Heart left ventricle (tissue), 16 donors: ENCODE measurements around the gene OPN4. TPM values are rescaled to one million over a fixed set of nuclear protein-coding genes. Genes with fewer than 3 reads are reported as not detected.

Experiments
- ATAC-seq, 4 donors: fragments of 200-7000 bp; cut with Tn5 transposase; one replicate each; pipeline ENCODE4 v1.9.1; 2020 to 2022; ENCODE audit warnings: moderate library complexity in 4 of 4, mild to moderate bottlenecking in 3 of 4, moderate number of reproducible peaks in 1 of 4
- DNase-seq, 5 donors: peaks; one replicate each; pipeline ENCODE4 v3.0.0-alpha.2; 2020
- H3K27ac ChIP-seq, 12 donors: fragments of 200-600 bp; sonication (generic) in 4 of 12; one replicate each; pipeline versions ENCODE4 v1.5.0 to v1.8.0; 2016 to 2022; ENCODE audit warnings: mild to moderate bottlenecking in 2 of 12
- H3K27me3 ChIP-seq, 9 donors: fragments of 200-600 bp; sonication (generic) in 2 of 9; one replicate each; pipeline versions ENCODE4 v1.5.1 to v1.8.0; 2016 to 2022; ENCODE audit warnings: mild to moderate bottlenecking in 3 of 9
- H3K36me3 ChIP-seq, 9 donors: fragments of 200-600 bp; sonication (generic) in 2 of 9; one replicate each; pipeline versions ENCODE4 v1.5.0 to v1.8.0; 2018 to 2022; ENCODE audit warnings: mild to moderate bottlenecking in 2 of 9
- H3K4me1 ChIP-seq, 12 donors: fragments of 200-600 bp; sonication (generic) in 4 of 12; one replicate each; pipeline versions ENCODE4 v1.5.0 to v1.8.0; 2016 to 2022; ENCODE audit warnings: mild to moderate bottlenecking in 3 of 12
- H3K4me3 ChIP-seq, 12 donors: fragments of 200-600 bp; sonication (generic) in 4 of 12; one replicate each; pipeline versions ENCODE4 v1.5.0 to v1.8.0; 2017 to 2022; ENCODE audit warnings: mild to moderate bottlenecking in 9 of 12, moderate library complexity in 4 of 12
- H3K9me3 ChIP-seq, 12 donors: fragments of 200-600 bp; sonication (generic) in 4 of 12; one replicate each; pipeline versions ENCODE4 v1.5.0 to v1.8.0; 2016 to 2022; ENCODE audit warnings: mild to moderate bottlenecking in 1 of 12
- POLR2A ChIP-seq, 2 donors: fragments of 450-650 bp; IDR thresholded peaks; one replicate each; pipeline ENCODE4 v1.6.1; 2017; ENCODE audit warnings: antibody characterized with exemption in 2 of 2, mild to moderate bottlenecking in 2 of 2, moderate library complexity in 2 of 2
- WGBS, 4 donors: extraction: QIAGEN DNeasy Blood & Tissue Kit in 2 of 4; methylation state at CpG; one replicate each; pipeline versions ENCODE4 v1.1.5 to v1.1.7; 2013 to 2018; 5-methylcytosine and 5-hydroxymethylcytosine counted together
- intact Hi-C, 10 donors: fragments of 100-400 bp; cut with DNase I; formaldehyde crosslinking; loops; one replicate each; pipeline versions ENCODE4 v1.11.1 to v1.14.2; 2022
- polyA plus RNA-seq, 2 donors: library from polyadenylated mRNA; stranded (reverse); fragments of 200-250 nt; gene quantifications; one replicate each; pipeline ENCODE4 v1.2.3, GENCODE V29; 2013
- total RNA-seq, 9 donors: library from RNA; depleted of rRNA in 2 of 9; stranded (reverse); fragments of >200 nt in 2 of 9; fragmentation: NEBNext Ultra II Directional in 3 of 9; extraction: Animal tissue kit (Norgen Biotek cat#: 25700) in 3 of 9; gene quantifications; one replicate each; pipeline versions ENCODE4 v1.1.0 to v1.2.4, GENCODE V29; 2016 to 2023
- TF ChIP-seq, protein P1 (sequence below), 12 donors: fragments of 200-600 bp; sonication (generic) in 4 of 12; IDR thresholded peaks; one replicate each; pipeline versions ENCODE4 v1.5.0 to v1.8.0; 2018 to 2022; ENCODE audit warnings: antibody characterized with exemption in 12 of 12, mild to moderate bottlenecking in 5 of 12
- donor health status: ischemic (EF 13 %, LVEDD 7.1; RV severe dilation, severe dysfunction).
- donor health status: healthy with polysubstance abuse.
- donor health status: DM: no; HTN: yes; CAD: no.
- donor health status: DM: no; HTN: no; CAD: no.
- donor health status: ischemic (EF 25% LVEDD 6.9; RV normal size, moderate dysfunction).
- donor health status: ischemic (EF 25% LVEDD 5.7; RV mildly dilated, moderate dysfunction).
- donor health status: healthy.
- donor health status: DM: yes; HTN: yes; CAD: no.
- donor health status: ischemic (EF 35%, LVEDD 5.7; RV mildly dilated, moderate dysfunction).
- donor health status: nonischemic (EF 11% LVEDD 7.7; RV severe dilation, severe dysfunction).
- donor health status: DM: yes; HTN: yes; CAD: no.
- donor health status: PGD.
- donor health status: ischemic (EF 29% LVEDD 5.4; RV normal size, mild dysfunction).
- donor health status: nonischemic (EF 23%, LVEDD 6.1; RV moderate dilation, normal function).

The OPN4 gene
- total and polyA plus RNA-seq, 11 donors = 0.03 to 0.28 (median 0.19) TPM; not detected in 6

DNA sequence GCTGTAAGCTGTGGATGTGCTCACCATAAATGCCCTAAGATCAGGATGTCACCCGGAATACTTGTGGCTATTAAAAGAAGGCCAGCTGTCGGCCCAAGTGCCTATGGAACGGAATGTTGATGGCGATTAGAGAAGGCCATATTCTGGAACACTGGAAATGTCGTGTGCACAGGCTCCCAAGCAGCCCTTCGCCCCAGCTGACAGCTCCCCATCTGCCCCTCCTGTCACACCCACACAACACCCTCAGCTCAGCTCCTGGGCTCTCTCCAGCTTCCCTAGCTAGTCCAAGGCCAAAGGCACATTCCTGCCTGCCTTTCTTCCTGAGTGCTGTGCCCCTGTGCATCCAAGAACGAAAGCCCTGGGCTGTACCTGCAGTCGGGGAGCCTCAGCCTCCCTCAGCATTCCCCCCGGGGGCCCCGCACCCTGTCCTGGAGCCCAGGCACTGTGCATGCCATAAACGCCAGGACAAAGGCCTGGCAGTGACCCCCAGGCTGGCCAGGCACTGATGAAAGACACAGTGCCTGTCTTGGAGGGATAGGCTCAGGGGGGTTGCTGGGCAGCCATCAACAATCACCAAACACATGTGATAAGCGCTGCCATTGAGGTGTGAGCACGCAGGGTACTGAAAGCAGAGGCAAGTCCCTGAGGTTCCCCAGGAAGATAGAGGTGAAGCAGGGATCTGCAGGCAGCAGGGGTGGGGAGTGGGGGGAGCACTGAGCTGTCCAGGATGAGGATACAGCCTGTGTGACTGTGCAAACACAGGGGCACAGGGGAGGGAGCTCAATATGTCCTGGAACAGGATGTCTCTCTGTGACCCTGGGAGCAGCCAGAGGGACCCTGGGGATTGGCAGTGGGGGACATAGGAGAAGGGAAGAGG lies 10.2 kb downstream of the OPN4 start:
- TF ChIP-seq, protein P1, sequence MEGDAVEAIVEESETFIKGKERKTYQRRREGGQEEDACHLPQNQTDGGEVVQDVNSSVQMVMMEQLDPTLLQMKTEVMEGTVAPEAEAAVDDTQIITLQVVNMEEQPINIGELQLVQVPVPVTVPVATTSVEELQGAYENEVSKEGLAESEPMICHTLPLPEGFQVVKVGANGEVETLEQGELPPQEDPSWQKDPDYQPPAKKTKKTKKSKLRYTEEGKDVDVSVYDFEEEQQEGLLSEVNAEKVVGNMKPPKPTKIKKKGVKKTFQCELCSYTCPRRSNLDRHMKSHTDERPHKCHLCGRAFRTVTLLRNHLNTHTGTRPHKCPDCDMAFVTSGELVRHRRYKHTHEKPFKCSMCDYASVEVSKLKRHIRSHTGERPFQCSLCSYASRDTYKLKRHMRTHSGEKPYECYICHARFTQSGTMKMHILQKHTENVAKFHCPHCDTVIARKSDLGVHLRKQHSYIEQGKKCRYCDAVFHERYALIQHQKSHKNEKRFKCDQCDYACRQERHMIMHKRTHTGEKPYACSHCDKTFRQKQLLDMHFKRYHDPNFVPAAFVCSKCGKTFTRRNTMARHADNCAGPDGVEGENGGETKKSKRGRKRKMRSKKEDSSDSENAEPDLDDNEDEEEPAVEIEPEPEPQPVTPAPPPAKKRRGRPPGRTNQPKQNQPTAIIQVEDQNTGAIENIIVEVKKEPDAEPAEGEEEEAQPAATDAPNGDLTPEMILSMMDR (IDR thresholded peaks at IDR 0.05) = no peak
- TF ChIP-seq POLR2A (IDR thresholded peaks at IDR 0.05) = no peak
- ATAC-seq (peak; percentile 44 to 55 (median 50)), DNase-seq (peak; percentile 75 to 94 (median 83))
- peak overlapping the region in 2 of 12 donors; percentile 18 to 62 for H3K4me3 ChIP-seq
- H3K27me3 ChIP-seq = no peaks in the 10 kb centered on the region
- peaks cover 0 to 10% (median 0%) of the 10 kb centered on the region in 9 donors for H3K36me3 ChIP-seq
- H3K4me1 ChIP-seq = peaks cover 0 to 71% (median 39%) of the 10 kb centered on the region in 12 donors
- intact Hi-C loops = no loop called here
- WGBS, 4 donors = 11 to 43% (median 33%) methylated on average over 8 to 13 of the region's 13 CpGs
- H3K27ac ChIP-seq = peak overlapping the region; percentile 86 to 100 (median 96)
- H3K9me3 ChIP-seq = no peaks in the 10 kb centered on the region

DNA sequence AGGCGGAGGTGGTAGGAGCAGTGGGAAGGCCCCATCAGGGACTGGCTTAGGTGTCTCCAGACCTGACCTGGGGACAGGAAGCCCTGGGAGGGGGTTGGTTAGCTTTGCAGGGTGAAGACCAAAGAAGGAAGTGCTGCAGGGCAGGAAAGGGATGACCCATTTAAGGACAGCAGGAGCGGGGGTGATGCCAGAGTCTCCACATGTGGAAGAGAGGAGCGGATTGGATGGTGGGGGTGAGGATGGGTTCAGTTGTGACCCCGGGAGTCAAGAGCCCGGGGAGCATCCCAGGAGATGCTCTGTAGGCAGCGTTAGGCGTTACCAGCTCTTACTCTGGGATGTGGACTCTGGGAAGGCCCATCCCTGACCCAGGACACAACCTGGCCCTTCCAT lies 10.9 kb downstream of the OPN4 start:
- no peaks in the 10 kb centered on the region for H3K27me3 ChIP-seq
- no peak for TF ChIP-seq POLR2A (IDR thresholded peaks at IDR 0.05)
- TF ChIP-seq, protein P1 (IDR thresholded peaks at IDR 0.05) = no peak
- intact Hi-C loops = no loop called here
- H3K9me3 ChIP-seq = no peaks in the 10 kb centered on the region
- H3K4me3 ChIP-seq = peak overlapping the region in 6 of 12 donors; percentile 18 to 68 (median 29)
- peaks cover 0 to 11% (median 0%) of the 10 kb centered on the region in 9 donors for H3K36me3 ChIP-seq
- ATAC-seq = peak in 1 of 4 donors; percentile 0
- H3K27ac ChIP-seq = peak overlapping the region; percentile 86 to 100 (median 96)
- DNase-seq = no peak
- peaks cover 0 to 71% (median 39%) of the 10 kb centered on the region in 12 donors for H3K4me1 ChIP-seq
- 34 to 42% (median 36%) methylated on average over 7 of the region's 7 CpGs for WGBS, 4 donors

DNA sequence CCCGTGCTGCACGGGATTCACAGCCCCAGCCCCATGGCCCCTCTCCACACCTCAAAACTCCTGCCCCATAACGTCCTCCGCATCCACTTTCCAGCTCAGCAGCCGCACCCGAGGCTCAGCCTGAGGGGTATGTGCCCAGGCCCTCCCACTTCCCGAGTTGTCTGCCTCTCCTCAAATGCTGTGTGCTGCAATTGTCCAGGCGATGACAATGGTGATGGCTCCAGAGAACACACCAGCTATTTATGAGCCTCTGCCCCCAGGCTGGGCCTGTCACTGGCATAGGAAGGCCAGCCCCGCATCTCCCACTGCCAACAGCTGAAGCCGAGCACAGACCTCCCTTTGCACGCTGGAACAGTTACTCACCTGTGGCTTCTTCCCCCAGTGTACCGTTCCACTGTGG lies 11.5 kb downstream of the OPN4 start:
- Histone ChIP-seq H3K9me3 (no peaks in the 10 kb centered on the region), H3K27me3 (no peaks in the 10 kb centered on the region), H3K27ac (peak overlapping the region; percentile 86 to 100 (median 96)), H3K36me3 (peaks cover 0 to 13% (median 0%) of the 10 kb centered on the region in 9 donors), H3K4me3 (peak overlapping the region; percentile 12 to 89 (median 63)), H3K4me1 (peaks cover 0 to 69% (median 38%) of the 10 kb centered on the region in 12 donors)
- peak; percentile 62 to 86 (median 72) for DNase-seq
- intact Hi-C loops = no loop called here
- 35 to 61% (median 49%) methylated on average over 12 of the region's 12 CpGs for WGBS, 4 donors
- TF ChIP-seq, protein P1 (IDR thresholded peaks at IDR 0.05) = no peak
- TF ChIP-seq POLR2A (IDR thresholded peaks at IDR 0.05) = peak in 1 of 2 donors; percentile 41
- ATAC-seq = peak; percentile 7 to 14 (median 9)

- H3K4me1 ChIP-seq = peaks cover 0 to 66% (median 35%) of the 10 kb centered on the region in 12 donors
- peak; percentile 0 to 8 (median 2) for ATAC-seq
- 55 to 67% (median 63%) methylated on average over 5 to 7 of the region's 7 CpGs for WGBS, 4 donors
- DNase-seq = peak in 3 of 5 donors; percentile 72 to 87 (median 87)
- TF ChIP-seq, protein P1 (IDR thresholded peaks at IDR 0.05) = no peak
- no peak for TF ChIP-seq POLR2A (IDR thresholded peaks at IDR 0.05)
- no peaks in the 10 kb centered on the region for H3K27me3 ChIP-seq
- H3K27ac ChIP-seq = peak overlapping the region; percentile 86 to 100 (median 96)
- peak overlapping the region; percentile 12 to 89 (median 63) for H3K4me3 ChIP-seq
- intact Hi-C loops = no loop called here
- H3K36me3 ChIP-seq = peaks cover 0 to 17% (median 0%) of the 10 kb centered on the region in 9 donors
- no peaks in the 10 kb centered on the region for H3K9me3 ChIP-seq
Observed at GRCh38 chr10:86666538-86666937, 12.2 kb downstream of the OPN4 start.
